Effector memory CD4-positive, alpha-beta T cell (primary cell): ENCODE results near the gene SLC6A7.
"Not testable (repeated sequence)": the region's sequence is repeated elsewhere in the genome, so short reads cannot be mapped to it uniquely, and the experiment has no call there.

Experiments
- DNase-seq, 3 donors: peaks; one replicate each; pipeline ENCODE4 v3.0.0-alpha.2; 2020
- H3K27ac ChIP-seq: 2 replicates; pipeline ENCODE4 v1.7.0; 2013; ENCODE audit warnings: mild to moderate bottlenecking, low read length, moderate library complexity; ENCODE audit not compliant: insufficient read depth, poor library complexity, severe bottlenecking
- H3K27me3 ChIP-seq: replicated peaks from 2 replicates; pipeline ENCODE4 v1.7.0; 2013; ENCODE audit warnings: mild to moderate bottlenecking, low read length; ENCODE audit not compliant: insufficient read depth, control insufficient read depth, poor library complexity, severe bottlenecking
- H3K36me3 ChIP-seq: 2 replicates; pipeline ENCODE4 v1.7.0; 2013; ENCODE audit warnings: mild to moderate bottlenecking, low read length, moderate library complexity; ENCODE audit not compliant: control insufficient read depth, insufficient read depth
- H3K4me1 ChIP-seq: 2 replicates; pipeline ENCODE4 v1.7.0; 2013; ENCODE audit warnings: low read length, mild to moderate bottlenecking; ENCODE audit not compliant: control insufficient read depth, insufficient read depth, poor library complexity, severe bottlenecking
- H3K4me3 ChIP-seq: 2 replicates; pipeline ENCODE4 v1.7.0; 2013; ENCODE audit warnings: low read length, low read depth, mild to moderate bottlenecking; ENCODE audit not compliant: insufficient read depth, poor library complexity, severe bottlenecking
- H3K9me3 ChIP-seq: 2 replicates; pipeline ENCODE4 v1.7.0; 2013; ENCODE audit warnings: mild to moderate bottlenecking, low read length, moderate library complexity; ENCODE audit not compliant: control insufficient read depth

SLC6A7 gene

GRCh38 chr5:150247726-150248125, 57.9 kb downstream of the SLC6A7 start:
- no peaks in the 10 kb centered on the region for H3K27me3 ChIP-seq
- H3K4me1 ChIP-seq: no peaks in the 10 kb centered on the region
- H3K9me3 ChIP-seq: no peaks in the 10 kb centered on the region
- DNase-seq: no peak
- no peak overlapping the region for H3K4me3 ChIP-seq
- no peaks in the 10 kb centered on the region for H3K36me3 ChIP-seq
- no peak overlapping the region for H3K27ac ChIP-seq

GRCh38 chr5:150248493-150248892, 58.6 kb downstream of the SLC6A7 start:
- H3K4me1 ChIP-seq, H3K27ac ChIP-seq, DNase-seq, H3K27me3 ChIP-seq, H3K9me3 ChIP-seq, H3K4me3 ChIP-seq, H3K36me3 ChIP-seq: not testable (repeated sequence)

GRCh38 chr5:150248946-150249345, 59.1 kb downstream of the SLC6A7 start:
- no peak overlapping the region for H3K4me3 ChIP-seq
- no peaks in the 10 kb centered on the region for H3K27me3 ChIP-seq
- no peak for DNase-seq
- H3K4me1 ChIP-seq: no peaks in the 10 kb centered on the region
- H3K27ac ChIP-seq: no peak overlapping the region
- no peaks in the 10 kb centered on the region for H3K9me3 ChIP-seq
- H3K36me3 ChIP-seq: no peaks in the 10 kb centered on the region

GRCh38 chr5:150249744-150250143, 59.9 kb downstream of the SLC6A7 start:
- no peak for DNase-seq
- Histone ChIP-seq H3K4me1 (no peaks in the 10 kb centered on the region), H3K27ac (no peak overlapping the region), H3K27me3 (no peaks in the 10 kb centered on the region), H3K4me3 (no peak overlapping the region), H3K36me3 (no peaks in the 10 kb centered on the region), H3K9me3 (no peaks in the 10 kb centered on the region)

GRCh38 chr5:150251504-150251903, 61.6 kb downstream of the SLC6A7 start:
- Histone ChIP-seq H3K36me3 (no peaks in the 10 kb centered on the region), H3K4me3 (no peak overlapping the region), H3K27me3 (no peaks in the 10 kb centered on the region), H3K4me1 (no peaks in the 10 kb centered on the region), H3K9me3 (no peaks in the 10 kb centered on the region), H3K27ac (no peak overlapping the region)
- DNase-seq: no peak

GRCh38 chr5:150252489-150252888, 62.6 kb downstream of the SLC6A7 start:
- no peaks in the 10 kb centered on the region for H3K27me3 ChIP-seq
- no peak for DNase-seq
- no peak overlapping the region for H3K27ac ChIP-seq
- H3K36me3 ChIP-seq: no peaks in the 10 kb centered on the region
- H3K4me1 ChIP-seq: no peaks in the 10 kb centered on the region
- no peak overlapping the region for H3K4me3 ChIP-seq
- no peaks in the 10 kb centered on the region for H3K9me3 ChIP-seq

GRCh38 chr5:150253416-150254208, 63.8 kb downstream of the SLC6A7 start:
- H3K36me3 ChIP-seq: no peaks in the 10 kb centered on the region
- H3K27ac ChIP-seq: no peak overlapping the region
- no peaks in the 10 kb centered on the region for H3K4me1 ChIP-seq
- H3K27me3 ChIP-seq: no peaks in the 10 kb centered on the region
- no peaks in the 10 kb centered on the region for H3K9me3 ChIP-seq
- no peak for DNase-seq
- H3K4me3 ChIP-seq: no peak overlapping the region

- Histone ChIP-seq H3K36me3 (no peaks in the 10 kb centered on the region), H3K27me3 (no peaks in the 10 kb centered on the region), H3K9me3 (no peaks in the 10 kb centered on the region), H3K4me1 (no peaks in the 10 kb centered on the region), H3K27ac (no peak overlapping the region), H3K4me3 (no peak overlapping the region)
- no peak for DNase-seq
Observed at GRCh38 chr5:150254363-150254762, 64.5 kb downstream of the SLC6A7 start.

GRCh38 chr5:150254774-150255173, 64.9 kb downstream of the SLC6A7 start:
- Histone ChIP-seq H3K36me3 (no peaks in the 10 kb centered on the region), H3K4me3 (no peak overlapping the region), H3K27me3 (no peaks in the 10 kb centered on the region), H3K9me3 (no peaks in the 10 kb centered on the region), H3K27ac (no peak overlapping the region), H3K4me1 (no peaks in the 10 kb centered on the region)
- DNase-seq: no peak

GRCh38 chr5:150255659-150256409, 66.0 kb downstream of the SLC6A7 start:
- no peaks in the 10 kb centered on the region for H3K4me1 ChIP-seq
- no peak overlapping the region for H3K4me3 ChIP-seq
- H3K27me3 ChIP-seq: no peaks in the 10 kb centered on the region
- DNase-seq: no peak
- H3K27ac ChIP-seq: no peak overlapping the region
- no peaks in the 10 kb centered on the region for H3K9me3 ChIP-seq
- no peaks in the 10 kb centered on the region for H3K36me3 ChIP-seq
